ENCODE measurements around the gene SMG6. TPM values are rescaled to one million over a fixed set of nuclear protein-coding genes. Genes with fewer than 3 reads are reported as not detected.
A peak's percentile ranks its signal among the peaks of the same experiment; 100 is the strongest.

The SMG6 gene
- total and polyA plus RNA-seq, 11 donors, result 12.2 to 38.6 (median 22.1) TPM

DNA sequence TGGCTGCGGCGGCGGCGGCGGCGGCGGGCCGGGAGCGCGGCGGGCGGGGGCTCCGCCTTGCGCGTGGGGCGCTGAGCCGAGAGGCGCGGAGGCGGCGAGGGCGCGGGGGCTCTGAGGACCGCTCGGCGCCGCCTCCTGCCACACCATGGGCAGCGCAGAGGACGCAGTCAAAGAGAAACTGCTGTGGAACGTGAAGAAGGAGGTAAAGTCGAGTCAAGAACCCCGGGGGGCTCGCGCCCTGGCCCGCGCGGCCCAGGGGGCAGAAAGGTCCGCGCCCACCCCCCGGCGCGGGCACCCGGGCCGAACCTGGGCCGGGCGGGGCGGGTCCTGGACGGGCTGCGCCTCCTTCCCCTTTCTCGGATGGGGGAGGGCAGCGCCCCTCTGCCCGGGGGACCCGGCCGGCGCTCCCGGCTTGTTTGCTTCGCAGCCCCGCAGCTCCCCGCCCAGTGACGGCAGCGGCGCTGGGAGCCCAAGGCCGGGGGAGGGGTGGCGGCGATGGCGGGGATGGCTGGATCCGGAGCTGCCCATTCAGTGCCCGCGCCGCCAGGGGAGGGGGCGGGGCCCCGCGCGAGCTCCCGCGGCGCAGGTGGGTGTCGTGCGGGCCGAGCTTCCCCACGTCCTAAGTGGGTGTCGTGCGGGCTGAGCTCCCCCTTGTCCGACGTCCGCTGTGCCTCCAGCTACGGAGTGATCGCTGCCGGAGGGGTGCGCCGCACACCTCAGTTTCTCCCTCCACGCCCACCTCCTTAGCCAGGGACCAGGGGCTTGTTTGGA lies 34.1 kb upstream of the SMG6 start:
- DNase-seq (peak; percentile 52 to 79 (median 67)), ATAC-seq (peak in 3 of 4 donors; percentile 30 to 57 (median 50))
- Histone ChIP-seq H3K4me1 (peaks cover 0 to 31% (median 17%) of the 10 kb centered on the region in 12 donors), H3K4me3 (peak overlapping the region; percentile 70 to 96 (median 88)), H3K27ac (peak overlapping the region; percentile 6 to 95 (median 82)), H3K36me3 (peaks cover 0 to 38% (median 26%) of the 10 kb centered on the region in 9 donors), H3K27me3 (no peaks in the 10 kb centered on the region), H3K9me3 (no peaks in the 10 kb centered on the region)
- TF ChIP-seq CTCF (IDR thresholded peaks at IDR 0.05), result peak in 1 of 12 donors; percentile 14
- TF ChIP-seq POLR2A (IDR thresholded peaks at IDR 0.05), result peak in 1 of 2 donors; percentile 43
- intact Hi-C loops (cut with DNase I), result no loop called here
- 1% methylated on average over 23 to 92 of the region's 92 CpGs for WGBS, 4 donors

GRCh38 chr17:2336852-2337543 lies 33.4 kb upstream of the SMG6 start, which contains the start of gene SGSM2:
SGSM2 (plus strand) TSS chr17:2337501; CDS start chr17:2337689, 188 bp downstream.
- H3K4me3 ChIP-seq, result peak within 1 kb of the TSS; percentile 70 to 96 (median 88)
- no peaks in the 10 kb centered on the region for H3K9me3 ChIP-seq
- WGBS, 4 donors, result 0 to 1% (median 1%) methylated on average over 6 to 77 of the region's 77 CpGs
- peaks cover 0 to 42% (median 33%) of the 10 kb centered on the region in 9 donors for H3K36me3 ChIP-seq
- H3K4me1 ChIP-seq, result peaks cover 0 to 31% (median 17%) of the 10 kb centered on the region in 12 donors
- TF ChIP-seq POLR2A (IDR thresholded peaks at IDR 0.05), result peak in 1 of 2 donors; percentile 14
- peak in 1 of 12 donors; percentile 4 for TF ChIP-seq CTCF (IDR thresholded peaks at IDR 0.05)
- ATAC-seq (peak in 3 of 4 donors; percentile 67 to 76 (median 72)), DNase-seq (peak; percentile 73 to 85 (median 79))
- intact Hi-C loops (cut with DNase I), result no loop called here
- H3K27ac ChIP-seq, result peak within 1 kb of the TSS; percentile 6 to 95 (median 82)
- no peaks in the 10 kb centered on the region for H3K27me3 ChIP-seq

GRCh38 chr17:2336215-2336851 lies 32.7 kb upstream of the SMG6 start, which contains the start of gene TSR1:
TSR1 (minus strand) TSS chr17:2336457; CDS start chr17:2336427, 30 bp downstream.
- peak; percentile 95 to 99 (median 96) for ATAC-seq
- intact Hi-C loops (cut with DNase I), result no loop called here
- 0 to 1% (median 0%) methylated on average over 20 to 48 of the region's 48 CpGs for WGBS, 4 donors
- DNase-seq, result peak; percentile 92 to 95 (median 93)
- Histone ChIP-seq H3K4me3 (peak within 1 kb of the TSS; percentile 70 to 96 (median 88)), H3K4me1 (peaks cover 0 to 31% (median 17%) of the 10 kb centered on the region in 12 donors), H3K9me3 (no peaks in the 10 kb centered on the region), H3K27ac (peak within 1 kb of the TSS; percentile 6 to 95 (median 82)), H3K36me3 (peaks cover 0 to 42% (median 39%) of the 10 kb centered on the region in 9 donors), H3K27me3 (no peaks in the 10 kb centered on the region)
- TF ChIP-seq CTCF (IDR thresholded peaks at IDR 0.05), result peak in 8 of 12 donors; percentile 14 to 57 (median 32)
- peak; percentile 39 to 88 for TF ChIP-seq POLR2A (IDR thresholded peaks at IDR 0.05)

All from heart left ventricle (tissue), 16 donors.